Erythroblast (primary cell): ENCODE results near the gene LPCAT4.

Experiments
- GATA1 ChIP-seq: IDR thresholded peaks from 2 replicates; pipeline ENCODE4 v1.6.1; 2011; ENCODE audit warnings: low read depth, mild to moderate bottlenecking, control low read depth, low read length, moderate library complexity
- POLR2A ChIP-seq: IDR thresholded peaks from 2 replicates; pipeline ENCODE4 v1.6.1; 2011; ENCODE audit warnings: mild to moderate bottlenecking, low read length

- TF ChIP-seq POLR2A (no peak), GATA1 (no peak)
Observed at GRCh38 chr15:34353627-34354026, 13.4 kb downstream of the LPCAT4 start.
